Measurements from ENCODE around the gene STRBP. TPM values are rescaled to one million over a fixed set of nuclear protein-coding genes. Genes with fewer than 3 reads are reported as not detected.

STRBP gene
- total and polyA plus RNA-seq, 2 of the 8 experiments (the other 6 are each of a cell fraction or from before 2014, with no cell fraction given): 29.7 to 105 TPM

DNA sequence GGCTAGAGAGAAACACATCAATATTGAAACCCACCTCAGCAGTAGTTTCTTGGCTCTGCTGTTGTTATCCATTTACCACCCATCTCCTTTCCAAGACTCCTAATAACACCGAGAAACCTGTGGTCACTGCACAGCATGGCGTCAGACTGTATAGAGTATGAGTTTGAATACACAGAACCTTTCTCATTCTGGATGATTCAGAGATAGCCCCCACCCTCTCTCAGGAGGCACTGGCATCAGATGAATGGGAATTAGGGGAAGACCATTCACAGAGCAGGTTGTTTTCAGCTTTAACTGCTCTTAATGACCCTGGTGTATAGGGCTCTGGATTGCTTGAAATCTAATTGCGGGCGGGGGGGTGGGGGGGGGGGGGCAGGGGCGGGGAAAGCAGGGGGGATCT, 148.3 kb downstream of the STRBP start (continued):
- no peak for TF ChIP-seq CTCF (IDR thresholded peaks at IDR 0.05; ENCODE audit: control extremely low read depth in 1 of 3, insufficient read depth in 1 of 3, low read depth in 1 of 3, low read length in 3 of 3)

All from H1 (cell line).